ENCODE measurements around the gene MAD2L1BP. TPM values are rescaled to one million over a fixed set of nuclear protein-coding genes. Genes with fewer than 3 reads are reported as not detected.
A peak's percentile ranks its signal among the peaks of the same experiment; 100 is the strongest.

Gene MAD2L1BP
- total RNA-seq, 1 donor from 2014 or later = 39.0 TPM

DNA sequence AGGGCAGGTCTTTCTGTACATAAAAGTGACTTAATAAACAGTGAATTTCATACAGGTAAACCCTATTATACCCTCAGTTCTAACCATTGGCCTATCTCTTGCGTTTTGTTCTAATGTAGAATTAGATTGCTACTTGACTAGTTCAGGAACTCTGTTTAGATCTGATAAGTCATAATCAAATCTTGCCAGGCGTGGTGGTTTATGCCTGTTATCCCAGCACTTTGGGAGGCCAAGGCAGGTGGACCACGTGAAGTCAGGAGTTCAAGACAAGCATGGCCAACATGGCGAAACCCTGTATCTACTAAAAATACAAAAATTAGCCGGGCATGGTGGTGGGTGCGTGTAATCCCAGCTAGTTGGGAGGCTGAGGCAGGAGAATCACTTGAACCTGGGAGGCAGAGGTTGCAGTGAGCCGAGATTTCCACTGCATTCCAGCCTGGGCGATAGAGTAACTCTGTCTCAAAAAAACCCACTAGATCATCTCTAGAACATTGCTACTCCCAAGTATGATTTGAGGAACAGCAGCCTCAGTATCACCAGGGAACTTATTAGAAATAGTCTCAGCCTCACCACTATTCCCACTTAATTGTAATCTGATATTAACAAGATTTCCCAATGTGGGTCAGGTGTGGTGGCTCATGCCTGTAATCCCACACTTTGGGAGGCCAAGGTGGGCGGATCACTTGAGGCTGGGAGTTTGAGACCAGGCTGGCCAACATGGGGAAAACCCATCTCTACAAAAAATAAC is 18.7 kb upstream of the MAD2L1BP start:
- Mint-ChIP-seq H3K4me3 (no peak overlapping the region), H3K27me3 (ENCODE audit: insufficient read depth) (no peaks in the 10 kb centered on the region), H3K27ac (no peak overlapping the region), H3K9me3 (no peaks in the 10 kb centered on the region), H3K4me1 (ENCODE audit: low read depth) (no peaks in the 10 kb centered on the region), H3K36me3 (ENCODE audit: low read depth) (peaks cover 30% of the 10 kb centered on the region)
- intact Hi-C loops (cut with micrococcal nuclease) = no loop called here
- no peak for DNase-seq (ENCODE audit: low spot score)

DNA sequence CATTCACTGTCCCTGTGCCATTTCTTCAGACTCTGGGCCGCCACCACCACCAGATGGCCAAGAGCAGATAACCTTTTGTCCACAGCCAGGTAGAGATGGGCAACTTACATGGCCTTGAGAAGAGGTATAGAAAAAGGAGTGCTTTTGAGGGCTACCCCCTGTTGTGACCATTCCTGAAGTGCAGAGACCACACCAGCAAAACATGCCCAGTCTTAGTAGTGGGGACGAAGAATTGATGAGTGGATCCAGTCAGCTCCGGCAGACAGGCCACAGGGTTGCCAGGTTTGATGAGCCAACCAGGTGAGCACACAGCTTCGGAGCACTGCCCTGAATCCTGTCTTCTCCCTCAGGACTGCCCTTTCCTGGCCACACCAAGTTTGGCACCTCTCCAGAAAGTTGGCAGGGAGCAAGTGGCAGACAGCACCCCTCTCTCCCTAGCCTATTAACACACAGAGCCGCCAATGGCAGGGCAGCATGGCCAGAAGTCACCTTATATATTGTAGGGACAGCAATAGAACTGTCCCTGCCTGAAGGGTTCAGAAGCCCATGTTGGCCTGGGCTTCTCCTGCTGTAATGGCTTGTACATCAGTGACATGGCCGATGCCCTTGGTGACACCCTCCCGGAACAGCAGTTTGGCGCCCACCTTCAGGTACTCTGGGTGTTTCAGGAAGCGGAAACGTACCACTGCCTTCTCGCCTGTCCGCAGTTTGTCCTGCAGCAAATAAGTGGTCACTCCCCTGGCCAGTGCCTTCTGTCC is 14.4 kb upstream of the MAD2L1BP start:
- Mint-ChIP-seq H3K4me3 (no peak overlapping the region), H3K9me3 (no peaks in the 10 kb centered on the region), H3K27ac (no peak overlapping the region), H3K4me1 (ENCODE audit: low read depth) (peaks cover 7% of the 10 kb centered on the region), H3K27me3 (ENCODE audit: insufficient read depth) (no peaks in the 10 kb centered on the region), H3K36me3 (ENCODE audit: low read depth) (peaks cover 48% of the 10 kb centered on the region)
- no peak for DNase-seq (ENCODE audit: low spot score)
- intact Hi-C loops (cut with micrococcal nuclease) = no loop called here

DNA sequence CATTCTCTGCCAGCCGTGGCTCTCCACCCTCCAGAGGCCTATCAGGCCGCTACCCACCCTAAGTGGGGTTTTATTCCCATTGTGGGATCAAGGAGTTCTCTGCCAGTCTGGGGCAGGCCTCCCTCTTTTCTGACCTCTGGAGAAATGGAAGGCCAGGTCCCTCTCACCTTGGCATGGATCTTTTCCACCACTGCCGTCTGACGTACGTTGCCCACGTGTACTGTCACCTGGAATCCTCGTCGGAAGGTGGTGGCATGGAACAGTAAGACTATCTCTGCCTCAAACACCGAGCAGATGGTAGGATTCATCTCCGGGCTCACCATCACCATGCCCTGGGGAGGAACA is 13.8 kb upstream of the MAD2L1BP start:
- no peaks in the 10 kb centered on the region for H3K27me3 Mint-ChIP-seq (ENCODE audit: insufficient read depth)
- no peak overlapping the region for H3K4me3 Mint-ChIP-seq
- no peak for DNase-seq (ENCODE audit: low spot score)
- no peak overlapping the region for H3K27ac Mint-ChIP-seq
- H3K4me1 Mint-ChIP-seq (ENCODE audit: low read depth) = peaks cover 13% of the 10 kb centered on the region
- H3K36me3 Mint-ChIP-seq (ENCODE audit: low read depth) = peaks cover 47% of the 10 kb centered on the region
- no peaks in the 10 kb centered on the region for H3K9me3 Mint-ChIP-seq
- intact Hi-C loops (cut with micrococcal nuclease) = no loop called here

DNA sequence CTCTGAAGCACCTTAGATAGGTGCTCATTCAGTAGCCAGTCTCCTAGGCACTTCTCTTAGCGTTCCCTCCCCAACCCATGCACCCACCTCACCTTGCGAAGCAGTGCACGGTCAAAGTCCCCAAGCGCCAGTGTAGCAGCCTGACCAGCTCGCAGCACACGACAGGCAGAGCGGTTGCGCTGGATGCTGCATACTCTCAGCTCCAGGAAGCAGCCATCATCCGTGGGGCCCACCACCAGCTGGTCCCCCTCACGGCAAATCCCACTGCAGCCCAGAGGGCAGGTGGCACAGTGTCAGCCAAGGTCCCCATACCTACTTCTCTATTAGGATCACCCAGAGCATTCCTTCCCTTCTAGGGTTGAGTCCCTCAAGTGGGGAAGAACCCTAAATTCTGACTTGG is 13.1 kb upstream of the MAD2L1BP start:
- peaks cover 50% of the 10 kb centered on the region for H3K36me3 Mint-ChIP-seq (ENCODE audit: low read depth)
- no peaks in the 10 kb centered on the region for H3K9me3 Mint-ChIP-seq
- intact Hi-C loops (cut with micrococcal nuclease) = no loop called here
- DNase-seq (ENCODE audit: low spot score) = no peak
- H3K27me3 Mint-ChIP-seq (ENCODE audit: insufficient read depth) = no peaks in the 10 kb centered on the region
- no peak overlapping the region for H3K27ac Mint-ChIP-seq
- H3K4me1 Mint-ChIP-seq (ENCODE audit: low read depth) = peaks cover 20% of the 10 kb centered on the region
- H3K4me3 Mint-ChIP-seq = no peak overlapping the region

DNA sequence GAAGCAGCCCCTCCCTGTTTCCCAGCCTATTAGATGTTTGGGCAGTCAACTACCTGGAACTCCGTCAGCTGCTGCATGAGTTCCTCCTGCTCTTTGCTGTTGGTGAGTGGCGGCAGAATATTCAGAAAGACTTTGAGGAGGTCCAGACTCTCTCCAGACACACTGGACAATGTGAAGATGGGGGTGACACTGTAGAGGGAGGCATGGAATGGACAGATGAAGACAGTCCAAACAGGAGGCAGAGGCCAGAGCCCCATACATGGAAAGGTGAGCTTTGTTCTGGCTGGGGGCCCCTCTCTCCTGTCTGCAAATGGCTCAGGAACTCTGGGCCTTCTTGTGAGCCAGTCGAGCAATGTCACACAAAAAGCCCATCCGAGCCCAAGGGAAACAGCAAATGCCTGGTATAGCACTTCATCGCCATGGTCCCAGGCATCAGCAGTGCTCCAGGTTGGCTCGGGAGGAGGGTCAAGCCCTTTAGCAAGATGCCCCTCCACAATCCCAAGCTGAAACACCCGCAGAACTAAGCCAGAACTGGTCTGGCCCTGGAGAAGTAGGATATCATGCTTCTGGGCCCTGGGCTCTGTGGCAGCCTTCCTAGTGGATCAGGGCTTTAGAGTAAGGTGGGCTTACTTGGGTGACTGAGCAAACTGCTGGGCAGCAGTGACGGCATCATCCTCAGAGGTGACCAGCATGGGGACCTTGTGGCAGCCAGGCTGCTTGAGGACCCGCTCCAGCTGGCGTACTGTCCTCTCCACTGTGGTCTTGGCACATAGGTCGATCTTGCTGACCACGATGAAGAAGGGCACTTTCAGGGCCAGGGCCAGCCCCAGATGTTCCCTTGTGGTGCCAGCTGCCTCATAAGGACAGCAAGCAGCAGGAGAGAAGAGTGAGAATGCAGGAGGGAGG is 11.5 kb upstream of the MAD2L1BP start:
- Mint-ChIP-seq H3K4me1 (ENCODE audit: low read depth) (peaks cover 29% of the 10 kb centered on the region), H3K27me3 (ENCODE audit: insufficient read depth) (no peaks in the 10 kb centered on the region), H3K9me3 (no peaks in the 10 kb centered on the region), H3K36me3 (ENCODE audit: low read depth) (peaks cover 55% of the 10 kb centered on the region), H3K27ac (peak overlapping the region; percentile 32), H3K4me3 (no peak overlapping the region)
- DNase-seq (ENCODE audit: low spot score) = no peak
- intact Hi-C loops (cut with micrococcal nuclease) = no loop called here

DNA sequence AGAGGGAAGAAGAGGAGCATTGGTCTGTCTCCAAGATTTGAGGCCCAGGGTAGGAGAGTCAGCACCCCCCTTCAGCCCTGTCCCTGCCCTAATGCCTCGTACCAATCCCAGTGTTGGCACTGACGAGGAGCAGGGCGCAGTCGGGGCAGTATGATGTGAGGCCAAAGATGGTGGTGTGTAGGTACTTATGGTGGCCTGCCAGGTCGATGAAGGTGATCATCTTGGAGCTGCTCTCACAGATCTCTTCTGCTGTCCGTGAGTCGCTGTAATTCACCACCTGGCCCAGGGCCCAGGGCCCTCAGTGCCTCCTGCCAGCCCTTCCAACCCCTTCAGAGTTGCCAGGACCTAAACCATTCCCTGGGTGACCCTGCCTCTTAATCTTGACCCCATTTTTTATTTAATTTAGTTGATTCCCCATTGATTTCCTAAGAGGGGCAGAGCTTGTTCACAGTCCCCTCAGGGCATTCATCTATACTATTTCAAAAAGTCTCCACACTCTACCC is 10.8 kb upstream of the MAD2L1BP start:
- intact Hi-C loops (cut with micrococcal nuclease) = loop anchor here (5.0 kb wide), 2 partner anchors 198 to 622 kb away; partner anchors contain the start of genes ABCC10 and HSP90AB1
- H3K4me3 Mint-ChIP-seq = no peak overlapping the region
- H3K27me3 Mint-ChIP-seq (ENCODE audit: insufficient read depth) = no peaks in the 10 kb centered on the region
- no peak overlapping the region for H3K27ac Mint-ChIP-seq
- H3K4me1 Mint-ChIP-seq (ENCODE audit: low read depth) = peaks cover 30% of the 10 kb centered on the region
- H3K9me3 Mint-ChIP-seq = no peaks in the 10 kb centered on the region
- no peak for DNase-seq (ENCODE audit: low spot score)
- peaks cover 55% of the 10 kb centered on the region for H3K36me3 Mint-ChIP-seq (ENCODE audit: low read depth)

DNA sequence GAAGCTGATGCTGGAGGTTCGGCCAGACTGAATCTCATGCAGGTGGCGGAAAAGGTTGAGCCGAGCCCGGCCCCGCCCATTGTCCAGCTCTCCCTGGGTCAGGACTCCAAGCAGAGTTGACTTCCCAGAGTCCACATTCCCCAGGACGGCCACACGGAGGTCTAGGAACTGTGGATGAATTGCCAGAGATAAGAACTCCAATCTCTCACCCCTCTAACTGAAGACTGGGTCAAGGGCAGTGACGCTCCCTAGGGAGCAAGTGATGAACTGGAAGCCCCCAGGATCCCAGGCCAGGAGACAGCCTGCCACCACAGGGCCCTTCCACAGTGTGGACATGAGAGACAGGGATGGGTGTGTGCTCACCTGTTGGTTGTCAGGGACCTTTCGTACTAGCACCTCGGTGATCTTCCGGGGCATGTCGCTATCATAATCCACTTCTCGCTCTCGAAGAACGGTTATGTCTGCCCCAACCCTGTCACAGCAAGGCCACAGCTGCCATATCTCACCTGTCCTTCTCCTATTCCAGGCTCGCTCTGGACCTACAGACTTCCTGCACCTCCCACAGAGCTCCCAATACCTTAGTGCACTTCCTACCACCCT is 10.1 kb upstream of the MAD2L1BP start:
- Mint-ChIP-seq H3K4me1 (ENCODE audit: low read depth) (peaks cover 35% of the 10 kb centered on the region), H3K4me3 (no peak overlapping the region)
- no peak for DNase-seq (ENCODE audit: low spot score)

DNA sequence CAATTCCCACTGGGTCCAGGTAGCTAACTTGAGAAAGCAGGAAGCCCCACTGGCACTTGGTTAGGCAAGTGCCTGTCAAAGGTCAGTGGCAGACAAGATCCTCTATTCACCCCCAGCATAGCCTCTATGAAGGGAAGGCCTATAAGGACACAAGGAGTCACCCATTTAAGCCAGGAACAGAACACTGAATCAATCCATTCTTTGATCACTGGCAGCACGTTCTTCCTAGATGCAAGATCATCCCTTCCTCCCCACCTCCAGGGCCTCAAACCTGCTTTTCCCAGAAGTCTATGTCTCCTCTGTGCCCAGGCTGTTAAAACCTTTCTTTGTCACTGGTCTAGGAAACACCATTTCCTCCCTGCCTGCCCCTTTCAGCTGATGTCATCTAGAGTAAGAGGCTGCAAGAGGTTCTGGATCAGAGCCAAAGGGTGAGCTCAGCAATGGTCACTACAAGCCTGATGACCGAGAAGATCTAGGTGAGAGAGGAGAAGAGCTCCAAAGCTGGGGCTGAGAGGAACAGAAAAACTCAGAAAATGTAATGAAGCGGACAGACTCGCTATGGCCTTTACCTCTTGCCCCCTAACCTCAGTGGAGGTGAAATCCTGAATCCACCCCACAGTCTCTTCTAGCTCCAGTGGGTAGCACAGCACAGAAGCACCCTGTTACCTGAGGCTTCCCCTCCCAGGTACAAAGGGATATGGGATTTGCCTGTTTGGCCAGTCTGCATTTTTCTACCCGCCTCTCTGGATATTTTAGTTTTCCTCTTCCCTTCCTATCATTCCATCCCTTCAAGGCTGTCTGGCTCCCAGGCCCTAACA is 8.4 kb upstream of the MAD2L1BP start:
- H3K27ac Mint-ChIP-seq = peak overlapping the region; percentile 73
- peaks cover 42% of the 10 kb centered on the region for H3K36me3 Mint-ChIP-seq (ENCODE audit: low read depth)
- intact Hi-C loops (cut with micrococcal nuclease) = loop anchor here (2.0 to 5.0 kb wide), 3 partner anchors 18 to 620 kb away; partner anchors contain the start of genes ABCC10 and HSP90AB1
- no peak for DNase-seq (ENCODE audit: low spot score)
- H3K9me3 Mint-ChIP-seq = no peaks in the 10 kb centered on the region
- H3K4me3 Mint-ChIP-seq = peak overlapping the region; percentile 70
- H3K27me3 Mint-ChIP-seq (ENCODE audit: insufficient read depth) = no peaks in the 10 kb centered on the region
- H3K4me1 Mint-ChIP-seq (ENCODE audit: low read depth) = peaks cover 42% of the 10 kb centered on the region

More for the DNA sequence above, 10.1 kb upstream of the MAD2L1BP start:
- Mint-ChIP-seq H3K27me3 (ENCODE audit: insufficient read depth) (no peaks in the 10 kb centered on the region), H3K36me3 (ENCODE audit: low read depth) (peaks cover 53% of the 10 kb centered on the region), H3K27ac (no peak overlapping the region), H3K9me3 (no peaks in the 10 kb centered on the region)
- intact Hi-C loops (cut with micrococcal nuclease) = loop anchor here (5.0 kb wide), 2 partner anchors 198 to 622 kb away; partner anchors contain the start of genes ABCC10 and HSP90AB1

DNA sequence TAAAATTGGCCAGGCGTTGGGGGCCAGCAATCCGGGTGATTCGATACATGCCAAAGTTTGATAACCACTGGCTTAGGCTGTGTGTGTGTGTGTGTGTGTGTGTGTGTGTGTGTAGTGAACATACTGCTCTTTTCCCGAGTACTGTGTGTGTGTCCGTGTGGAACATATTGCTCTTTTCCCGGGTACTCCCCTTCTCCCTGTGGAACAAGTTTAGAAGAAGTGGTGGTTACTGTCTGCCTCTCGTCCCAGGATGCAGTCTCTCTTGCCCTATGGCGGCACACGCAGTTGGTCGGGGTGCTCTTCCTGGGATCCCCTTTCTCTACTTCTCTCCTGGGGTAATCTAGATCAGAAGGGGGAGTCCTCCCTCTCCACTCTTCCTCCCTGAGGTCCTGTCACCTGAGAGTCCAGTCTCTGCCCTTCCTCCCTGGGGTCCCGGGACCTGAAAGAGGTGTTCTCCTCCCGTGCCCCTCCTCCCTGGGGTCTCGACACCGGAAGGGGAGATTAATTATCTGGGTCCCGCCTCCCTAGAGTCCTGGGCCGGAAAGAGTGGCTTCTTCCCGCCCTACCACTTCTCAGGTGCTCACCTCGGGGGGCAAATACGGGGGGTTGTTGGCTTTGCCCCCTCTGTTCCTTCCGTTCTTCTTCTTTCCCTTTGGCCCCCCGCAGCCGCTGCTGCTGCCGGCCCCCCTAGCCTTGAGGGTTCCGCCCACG is 7.1 kb upstream of the MAD2L1BP start:
- DNase-seq (ENCODE audit: low spot score) = peak; percentile 48
- no peaks in the 10 kb centered on the region for H3K27me3 Mint-ChIP-seq (ENCODE audit: insufficient read depth)
- H3K4me1 Mint-ChIP-seq (ENCODE audit: low read depth) = peaks cover 42% of the 10 kb centered on the region
- H3K36me3 Mint-ChIP-seq (ENCODE audit: low read depth) = peaks cover 34% of the 10 kb centered on the region
- H3K4me3 Mint-ChIP-seq = peak overlapping the region; percentile 99
- peak overlapping the region; percentile 90 for H3K27ac Mint-ChIP-seq
- H3K9me3 Mint-ChIP-seq = no peaks in the 10 kb centered on the region
- intact Hi-C loops (cut with micrococcal nuclease) = loop anchor here (1.0 to 5.0 kb wide), 12 partner anchors 52 to 619 kb away; partner anchors contain the start of genes ABCC10, CUL7, HSP90AB1 and KLHDC3

DNA sequence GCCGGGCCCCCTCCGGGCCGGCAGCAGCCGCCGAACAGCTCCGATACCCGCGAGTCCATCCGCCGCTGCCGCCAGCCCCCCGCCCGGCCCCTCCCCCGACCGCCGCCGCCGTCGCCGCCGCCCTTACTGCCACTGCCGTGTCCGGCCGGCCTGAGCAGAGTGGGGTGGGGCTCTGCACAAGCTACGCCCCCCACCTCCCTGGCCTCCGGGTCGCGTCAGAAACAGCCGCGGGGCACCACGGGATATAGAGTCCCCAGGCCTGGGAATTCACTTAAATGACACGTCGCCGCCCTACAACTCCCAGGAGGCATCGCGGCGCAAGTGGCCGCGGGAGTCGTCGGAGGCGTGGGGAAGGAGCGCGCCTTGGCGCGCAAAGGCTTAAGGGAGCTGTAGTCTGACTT is 6.5 kb upstream of the MAD2L1BP start, which contains the start of gene GTPBP2:
GTPBP2 (minus strand) TSS at position 161 of the 401 bp plus-strand sequence; CDS start at position 59, 102 bp downstream.
- H3K4me1 Mint-ChIP-seq (ENCODE audit: low read depth) = peaks cover 42% of the 10 kb centered on the region
- H3K27me3 Mint-ChIP-seq (ENCODE audit: insufficient read depth) = no peaks in the 10 kb centered on the region
- peak within 1 kb of the TSS; percentile 99 for H3K4me3 Mint-ChIP-seq
- H3K27ac Mint-ChIP-seq = peak within 1 kb of the TSS; percentile 95
- peak; percentile 97 for DNase-seq (ENCODE audit: low spot score)
- H3K36me3 Mint-ChIP-seq (ENCODE audit: low read depth) = peaks cover 33% of the 10 kb centered on the region
- H3K9me3 Mint-ChIP-seq = no peaks in the 10 kb centered on the region
- intact Hi-C loops (cut with micrococcal nuclease) = loop anchor here (1.0 to 5.0 kb wide), 12 partner anchors 53 to 618 kb away; partner anchors contain the start of genes ABCC10, CUL7, HSP90AB1 and KLHDC3

All from activated T-helper 1 cell treated with anti-CD3 and anti-CD28 coated beads, Interleukin-12 subunit alpha, Interleukin-12 subunit beta, Interleukin-2, Interleukin-4 antibody, amounts not matched to agents 30 ng/mL and 10 ng/mL and 1 ng/mL, durations not matched to agents 14 hours and 24 hours and 36 hours (primary cell).